ENCODE results near the gene IFI35.
"Not testable (repeated sequence)": the region's sequence is repeated elsewhere in the genome, so short reads cannot be mapped to it uniquely, and the experiment has no call there.

DNA sequence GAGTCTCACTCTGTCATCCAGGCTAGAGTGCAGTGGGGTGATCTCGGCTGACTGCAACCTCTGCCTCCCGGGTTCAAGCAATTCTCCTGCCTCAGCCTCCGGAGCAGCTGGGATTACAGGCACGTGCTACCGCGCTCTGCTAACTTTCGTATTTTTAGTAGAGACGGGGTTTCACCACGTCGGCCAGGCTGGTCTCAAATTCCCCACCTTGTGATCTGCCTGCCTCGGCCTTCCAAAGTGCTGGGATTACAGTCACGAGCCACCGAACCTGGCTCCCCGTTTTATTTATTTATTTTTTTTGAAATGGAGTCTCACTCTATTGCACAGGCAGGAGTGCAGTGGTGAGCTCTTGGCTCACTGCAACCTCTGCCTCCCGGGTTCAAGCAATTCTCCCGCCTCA lies 30.9 kb upstream of the IFI35 start:
- not testable (repeated sequence) for TF ChIP-seq EZH2 (IDR thresholded peaks at IDR 0.05; ENCODE audit: insufficient read depth, poor library complexity, severe bottlenecking); EZH2phosphoT487 (IDR thresholded peaks at IDR 0.05; ENCODE audit: insufficient read depth, low read depth)
